Coronary artery (tissue), 2 donors: ENCODE results near the gene PHLPP2.

Experiments used
- DNase-seq: peaks from one replicate; pipeline ENCODE4 v3.0.0-alpha.2; 2017; ENCODE audit warnings: low spot score
- H3K27ac ChIP-seq, 2 donors: fragments of 200-600 bp; sonication (generic); one replicate each; pipeline ENCODE4 v1.5.1; 2016 to 2019
- H3K4me3 ChIP-seq: fragments of 200-600 bp; sonication (generic); 2 replicates; pipeline ENCODE4 v1.5.1; 2016; ENCODE audit warnings: mild to moderate bottlenecking, moderate library complexity
- TF ChIP-seq, protein P1 (sequence below): fragments of 200-600 bp; sonication (generic); IDR thresholded peaks from one replicate; pipeline ENCODE4 v1.5.1; 2019; ENCODE audit warnings: antibody characterized with exemption

Gene PHLPP2

DNA sequence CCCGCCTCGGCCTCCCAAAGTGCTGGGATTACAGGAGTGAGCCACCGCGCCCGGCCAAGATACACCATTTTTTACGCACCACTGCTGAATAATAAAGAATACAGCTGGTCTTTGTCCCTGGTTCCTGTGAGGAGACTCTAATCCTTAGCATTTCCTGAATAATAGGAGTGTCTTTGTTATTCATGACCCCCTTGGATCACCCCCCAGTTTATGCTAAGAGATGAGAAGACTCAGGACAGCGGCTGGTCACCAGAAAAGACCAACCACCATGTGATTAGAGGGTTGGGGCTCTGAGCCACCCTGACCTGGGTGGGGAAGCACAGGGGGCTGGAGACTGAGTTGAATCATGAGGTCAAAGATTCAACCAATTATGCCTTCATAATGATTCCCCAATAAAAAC, 17.3 kb downstream of the PHLPP2 start:
- Histone ChIP-seq H3K4me3 (no peak overlapping the region), H3K27ac (no peak overlapping the region)
- TF ChIP-seq, protein P1, sequence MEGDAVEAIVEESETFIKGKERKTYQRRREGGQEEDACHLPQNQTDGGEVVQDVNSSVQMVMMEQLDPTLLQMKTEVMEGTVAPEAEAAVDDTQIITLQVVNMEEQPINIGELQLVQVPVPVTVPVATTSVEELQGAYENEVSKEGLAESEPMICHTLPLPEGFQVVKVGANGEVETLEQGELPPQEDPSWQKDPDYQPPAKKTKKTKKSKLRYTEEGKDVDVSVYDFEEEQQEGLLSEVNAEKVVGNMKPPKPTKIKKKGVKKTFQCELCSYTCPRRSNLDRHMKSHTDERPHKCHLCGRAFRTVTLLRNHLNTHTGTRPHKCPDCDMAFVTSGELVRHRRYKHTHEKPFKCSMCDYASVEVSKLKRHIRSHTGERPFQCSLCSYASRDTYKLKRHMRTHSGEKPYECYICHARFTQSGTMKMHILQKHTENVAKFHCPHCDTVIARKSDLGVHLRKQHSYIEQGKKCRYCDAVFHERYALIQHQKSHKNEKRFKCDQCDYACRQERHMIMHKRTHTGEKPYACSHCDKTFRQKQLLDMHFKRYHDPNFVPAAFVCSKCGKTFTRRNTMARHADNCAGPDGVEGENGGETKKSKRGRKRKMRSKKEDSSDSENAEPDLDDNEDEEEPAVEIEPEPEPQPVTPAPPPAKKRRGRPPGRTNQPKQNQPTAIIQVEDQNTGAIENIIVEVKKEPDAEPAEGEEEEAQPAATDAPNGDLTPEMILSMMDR = no peak
- DNase-seq = no peak

DNA sequence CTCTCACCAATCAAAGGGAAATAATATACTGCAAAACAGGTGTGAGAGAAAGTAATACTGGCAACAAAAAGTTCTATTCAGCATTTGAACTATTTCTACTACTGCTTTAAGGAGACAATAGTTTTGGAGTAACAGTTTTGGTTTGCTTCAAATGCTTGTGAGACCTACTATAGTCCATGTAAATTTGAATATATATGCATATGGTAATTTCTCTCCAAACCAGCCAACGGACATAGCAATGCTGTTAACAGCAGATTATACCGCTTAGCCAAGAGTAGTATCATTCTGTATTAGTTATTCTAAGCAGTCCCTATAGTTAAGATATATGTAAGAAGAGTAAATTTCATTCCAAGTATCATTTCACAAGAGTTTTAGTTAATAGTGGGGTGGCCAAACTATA, 18.5 kb downstream of the PHLPP2 start:
- H3K27ac ChIP-seq = no peak overlapping the region
- DNase-seq = no peak
- TF ChIP-seq, protein P1 = no peak
- no peak overlapping the region for H3K4me3 ChIP-seq

DNA sequence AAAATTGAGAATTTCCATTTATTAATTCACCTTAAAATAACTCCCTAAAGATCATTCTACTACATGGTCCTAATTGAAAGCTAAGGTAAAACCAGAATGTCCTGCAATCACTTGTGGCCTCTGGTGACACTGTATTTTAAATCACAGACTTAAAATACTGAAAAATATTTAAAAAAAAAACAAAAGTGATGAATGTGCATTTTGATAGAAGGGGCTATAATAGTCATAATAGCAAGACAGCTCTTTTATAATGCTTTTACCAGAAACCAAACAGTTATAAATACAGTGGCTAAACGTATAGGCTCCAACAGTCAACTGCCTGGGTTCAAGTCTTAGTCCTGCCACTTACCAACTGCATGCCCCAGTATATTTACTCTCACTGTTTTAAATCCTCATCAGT, 21.2 kb downstream of the PHLPP2 start:
- no peak overlapping the region for H3K4me3 ChIP-seq
- TF ChIP-seq, protein P1 = no peak
- DNase-seq = no peak
- no peak overlapping the region for H3K27ac ChIP-seq

DNA sequence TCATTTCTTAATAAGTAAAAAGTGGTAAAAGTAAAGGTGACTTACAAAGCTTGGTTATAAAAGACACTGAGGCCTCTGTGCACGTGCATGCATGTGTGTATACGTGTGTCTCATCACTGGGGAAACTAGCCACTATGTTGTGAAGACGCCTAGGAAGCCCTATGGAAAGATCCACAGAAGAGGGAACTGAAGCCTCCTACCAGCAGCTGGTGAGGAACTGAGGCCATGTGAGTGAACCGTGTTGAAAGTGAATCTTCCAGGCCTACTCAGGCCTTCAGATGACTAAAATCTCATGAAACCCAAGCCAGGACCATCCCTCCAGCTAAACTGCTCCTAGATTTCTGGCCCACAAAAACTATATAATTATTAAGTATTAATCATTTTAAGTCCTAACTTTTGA, 23.7 kb downstream of the PHLPP2 start:
- H3K27ac ChIP-seq = no peak overlapping the region
- no peak overlapping the region for H3K4me3 ChIP-seq
- TF ChIP-seq, protein P1 = no peak
- DNase-seq = no peak

DNA sequence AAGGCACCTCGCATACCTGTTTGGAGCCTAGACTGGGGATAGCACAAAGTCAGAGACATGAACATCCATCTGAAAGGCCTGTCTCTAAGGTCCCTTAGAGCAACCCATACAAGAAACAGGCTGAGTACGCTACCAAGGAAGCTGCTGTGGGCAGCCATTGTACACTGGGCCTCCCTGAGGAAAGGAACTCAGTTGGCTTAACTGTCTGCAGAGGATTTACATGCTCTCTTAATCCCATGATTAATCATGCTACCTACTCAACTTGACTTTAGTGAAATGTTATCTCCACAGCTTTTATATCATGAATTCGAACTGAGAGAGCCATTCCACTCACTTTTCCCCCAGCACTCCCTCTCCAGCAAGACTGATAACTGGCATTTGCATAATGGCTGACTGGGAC, 26.0 kb downstream of the PHLPP2 start:
- H3K27ac ChIP-seq = no peak overlapping the region
- TF ChIP-seq, protein P1 = no peak
- no peak overlapping the region for H3K4me3 ChIP-seq
- DNase-seq = no peak

DNA sequence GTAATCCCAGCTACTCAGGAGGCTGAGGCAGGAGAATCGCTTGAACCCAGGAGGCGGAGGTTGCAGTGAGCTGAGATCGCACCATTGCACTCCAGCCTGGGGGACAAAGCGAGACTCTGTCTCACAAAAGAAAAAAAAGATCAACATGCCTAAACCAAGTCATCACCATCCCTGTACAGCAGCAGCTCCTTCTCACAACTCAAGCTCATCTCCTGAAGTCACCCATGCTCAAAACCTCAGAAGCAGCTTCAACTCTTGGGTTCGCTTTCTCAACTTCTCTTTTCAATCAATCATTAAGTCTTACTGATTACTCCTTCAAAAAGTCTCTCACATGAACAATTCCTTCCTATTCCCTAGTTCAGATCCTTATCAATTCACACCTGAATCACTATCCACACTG, 31.3 kb downstream of the PHLPP2 start:
- Histone ChIP-seq H3K4me3 (no peak overlapping the region), H3K27ac (no peak overlapping the region)
- TF ChIP-seq, protein P1 = no peak
- no peak for DNase-seq

DNA sequence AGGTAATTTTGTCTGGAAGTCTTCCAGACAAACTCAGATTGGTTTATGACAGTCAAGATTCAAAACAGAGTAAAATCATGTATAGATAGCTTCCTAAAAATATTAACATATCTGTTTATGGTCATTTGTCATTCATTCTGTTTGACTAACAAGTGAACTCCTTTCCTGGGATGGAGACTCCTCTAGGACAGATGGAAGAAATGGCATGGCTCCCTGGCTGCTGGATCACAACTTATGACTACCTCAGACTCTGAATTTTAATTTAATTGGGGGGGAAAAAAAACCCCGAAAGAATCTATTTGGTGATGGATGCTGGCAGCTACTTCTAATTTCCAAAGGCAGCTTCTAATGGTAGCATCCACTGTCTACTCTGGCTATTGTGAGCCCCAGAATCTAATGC, 34.6 kb downstream of the PHLPP2 start:
- H3K27ac ChIP-seq = no peak overlapping the region
- H3K4me3 ChIP-seq = no peak overlapping the region
- DNase-seq = no peak
- TF ChIP-seq, protein P1 = no peak
